DOHH2 (cell line): ENCODE measurements around the gene VPS9D1.

Source experiments
- CTCF ChIP-seq: fragments of 200-600 bp; sonication (generic); IDR thresholded peaks from one replicate; pipeline ENCODE4 v1.5.1; 2014; ENCODE audit warnings: antibody characterized with exemption, mild to moderate bottlenecking, low read depth, low read length; ENCODE audit not compliant: poor library complexity, severe bottlenecking
- EZH2phosphoT487 ChIP-seq: fragments of 200-600 bp; sonication (generic); IDR thresholded peaks from 2 replicates; pipeline ENCODE4 v1.6.1; 2017; ENCODE audit warnings: borderline replicate concordance, mild to moderate bottlenecking, antibody characterized with exemption, low read length, moderate library complexity, mixed read lengths

GRCh38 chr16:89730610-89731234 lies 10.0 kb upstream of the VPS9D1 start:
- no peak for TF ChIP-seq CTCF
- no peak for TF ChIP-seq EZH2phosphoT487
